NCI-H82 treated with DMSO at 0.1 percent for 48 hours (cell line): ENCODE measurements around the gene PRTFDC1.
"Not testable (repeated sequence)": the region's sequence is repeated elsewhere in the genome, so short reads cannot be mapped to it uniquely, and the experiment has no call there.

Experiments used
- DNase-seq: peaks from one replicate; lab custom pipeline; 2025; ENCODE audit not compliant: unreplicated experiment; lab: John Stamatoyannopoulos, UW

PRTFDC1 gene

DNA sequence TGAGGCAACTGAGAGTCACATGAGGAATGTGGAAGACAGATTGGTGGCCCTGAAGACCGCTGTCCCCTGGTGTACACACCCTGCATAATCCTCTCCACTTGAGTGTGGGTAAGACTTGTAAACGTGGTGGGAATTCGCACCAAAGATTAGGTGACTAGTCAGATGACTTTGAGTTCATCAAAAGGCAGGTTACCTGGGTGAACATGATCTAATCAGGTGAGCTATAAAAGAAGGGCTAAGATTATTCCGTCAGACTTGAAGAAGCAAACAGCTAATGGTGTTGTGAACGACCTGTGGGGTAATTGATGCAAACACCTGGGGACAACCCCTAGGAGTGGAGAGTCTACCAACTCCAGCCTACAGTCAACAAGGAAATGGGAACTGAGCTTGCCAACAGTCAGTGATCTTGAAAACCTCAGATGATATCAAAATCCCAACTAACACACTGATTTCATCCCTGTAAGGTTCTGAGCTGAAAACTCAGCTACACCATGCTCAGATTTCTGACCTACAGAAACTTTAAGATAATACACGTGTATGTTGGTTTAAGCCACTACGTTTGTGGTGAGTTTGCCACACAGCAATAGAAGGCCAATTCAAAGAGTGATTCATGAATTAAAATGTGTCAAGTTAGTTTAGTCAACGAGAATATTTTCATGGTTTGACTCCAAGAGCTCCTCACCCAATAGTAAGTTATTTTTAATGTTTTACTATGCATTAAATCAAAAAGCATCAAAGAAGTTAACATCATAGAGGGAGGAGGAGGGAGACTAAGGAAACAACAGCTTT lies 16.7 kb downstream of the PRTFDC1 start:
- no peak for DNase-seq

DNA sequence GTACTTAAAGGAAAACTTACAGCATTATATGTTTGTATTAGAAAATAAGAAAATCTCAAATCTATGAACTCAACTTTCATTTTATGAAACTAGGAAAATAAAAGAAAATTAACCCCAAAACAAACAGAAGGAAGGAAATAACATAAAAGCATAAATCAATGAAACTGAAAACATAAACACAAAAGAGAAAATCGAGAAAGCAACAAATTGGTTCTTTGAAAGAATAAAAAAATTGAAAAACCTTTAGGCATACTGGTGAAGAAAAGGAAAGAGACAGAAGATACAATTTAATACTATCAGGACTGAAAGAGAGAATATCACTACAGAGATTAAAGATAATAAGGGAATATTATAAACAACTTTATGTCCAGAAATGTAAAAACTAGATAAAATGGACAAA lies 21.2 kb downstream of the PRTFDC1 start:
- no peak for DNase-seq

DNA sequence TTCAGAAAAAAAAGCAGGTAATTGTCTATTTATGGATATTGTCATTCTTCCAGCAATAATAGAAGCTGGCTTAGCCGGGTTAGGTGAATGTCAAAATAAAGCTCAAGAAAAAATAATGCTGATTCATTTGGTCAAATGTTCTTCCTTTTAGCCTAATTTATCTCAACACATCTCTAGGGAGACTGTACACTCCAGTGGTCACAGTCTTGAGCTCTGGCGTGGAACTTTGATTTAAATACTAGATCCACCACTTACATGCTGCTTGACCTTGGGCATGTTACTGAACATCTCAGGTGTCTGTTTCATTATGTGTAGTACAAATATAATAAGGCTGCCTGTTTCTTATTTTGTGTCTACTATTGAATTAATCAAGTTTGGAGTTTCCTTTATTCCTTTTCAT lies 22.0 kb downstream of the PRTFDC1 start:
- DNase-seq = no peak

DNA sequence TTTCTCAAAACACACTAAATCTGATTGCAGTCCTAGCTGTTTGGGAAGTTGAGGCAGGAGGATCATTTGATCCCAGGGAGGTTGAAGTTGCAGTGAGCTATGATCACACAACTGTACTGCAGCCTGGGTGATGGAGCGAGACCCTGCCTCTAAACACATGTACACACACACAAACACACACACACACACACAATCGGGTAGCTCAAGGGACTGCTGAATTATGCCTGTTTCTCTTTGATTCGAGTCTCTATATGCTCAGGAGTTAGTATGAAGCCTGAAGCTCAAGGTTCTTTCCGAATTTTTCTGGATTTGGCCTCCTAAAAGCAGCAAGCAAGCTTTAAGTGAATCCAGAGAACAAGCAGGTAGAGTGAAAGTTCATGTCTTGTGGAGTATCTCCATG lies 22.5 kb downstream of the PRTFDC1 start:
- no peak for DNase-seq

DNA sequence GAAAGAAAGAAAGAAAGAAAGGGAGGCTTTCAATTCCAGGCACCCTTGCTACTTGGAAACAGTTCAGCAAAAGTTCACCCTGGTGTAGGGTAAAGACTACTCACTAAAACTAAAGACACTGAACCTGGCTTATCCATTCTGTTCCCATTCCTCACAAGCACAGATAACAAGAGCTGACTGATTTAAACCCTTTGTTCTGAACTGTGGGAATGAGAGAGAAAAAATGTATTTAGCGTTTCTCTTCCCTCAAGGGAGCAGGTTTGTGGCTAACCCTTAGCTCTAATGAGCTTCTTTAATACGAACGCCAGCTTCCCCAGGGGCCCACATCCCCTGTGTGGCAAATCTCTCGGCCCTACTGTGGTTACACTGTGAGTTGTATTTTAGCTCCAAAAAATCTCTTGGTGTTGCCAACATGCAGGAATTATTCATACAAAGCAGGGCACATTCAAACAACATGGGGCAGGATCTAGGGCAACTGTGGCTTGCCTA lies 23.3 kb downstream of the PRTFDC1 start:
- no peak for DNase-seq

DNA sequence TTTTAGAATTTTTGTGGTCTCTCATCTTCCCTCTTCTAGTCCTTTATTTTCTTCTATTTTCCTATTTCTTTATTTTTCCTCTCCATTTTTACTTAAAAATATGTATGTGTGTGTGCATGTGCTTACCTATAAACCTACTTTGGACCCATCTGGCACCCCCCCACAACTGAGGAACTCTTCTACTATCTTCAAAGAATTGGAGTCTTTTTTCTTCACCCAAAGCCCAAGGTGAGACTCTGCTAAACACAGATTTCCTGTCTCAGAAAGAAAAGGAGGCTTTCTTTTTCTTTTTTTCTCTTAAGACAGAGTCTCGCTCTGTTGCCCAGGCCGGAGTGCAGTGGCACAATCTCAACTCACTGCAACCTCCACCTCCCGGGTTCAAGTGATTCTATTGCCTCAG lies 24.2 kb downstream of the PRTFDC1 start:
- DNase-seq = no peak

DNA sequence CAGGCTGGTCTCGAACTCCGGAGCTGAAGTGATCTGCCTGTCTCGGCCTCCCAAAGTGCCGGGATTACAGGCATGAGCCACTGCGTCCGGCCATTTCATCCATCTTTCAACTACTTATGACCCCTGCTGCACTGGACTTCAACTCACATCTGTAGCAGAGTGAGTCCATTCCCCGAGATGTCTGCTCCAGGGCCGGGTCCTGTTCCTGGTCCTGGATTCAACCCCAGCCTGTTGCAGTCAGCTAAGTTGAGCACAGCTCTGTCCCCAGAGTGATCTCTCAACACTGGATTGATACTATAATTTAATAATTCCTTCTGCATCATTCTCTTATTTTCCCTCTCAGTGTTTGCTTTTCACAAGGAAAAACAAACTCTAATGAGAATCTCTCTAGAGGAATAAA lies 25.8 kb downstream of the PRTFDC1 start:
- no peak for DNase-seq

DNA sequence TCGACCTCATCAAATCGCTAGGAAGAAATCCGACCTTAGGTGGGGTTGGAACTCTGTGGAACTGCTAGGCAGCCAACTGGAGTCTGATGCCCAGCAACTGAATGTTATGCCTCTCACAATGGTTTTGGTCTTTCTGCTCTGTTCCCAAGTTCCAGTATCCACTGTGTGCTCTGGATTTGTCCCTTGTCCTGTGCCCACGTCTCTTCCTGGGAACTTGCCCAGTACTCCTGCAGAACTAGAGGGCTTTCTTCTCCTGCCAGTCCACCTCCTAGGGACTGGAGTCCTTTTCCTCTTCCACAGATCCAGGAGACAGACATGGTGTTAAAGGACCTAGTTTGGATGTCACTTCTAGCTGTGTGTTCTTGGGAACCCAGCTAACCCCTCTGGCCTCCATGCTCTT lies 26.6 kb downstream of the PRTFDC1 start:
- DNase-seq = no peak

DNA sequence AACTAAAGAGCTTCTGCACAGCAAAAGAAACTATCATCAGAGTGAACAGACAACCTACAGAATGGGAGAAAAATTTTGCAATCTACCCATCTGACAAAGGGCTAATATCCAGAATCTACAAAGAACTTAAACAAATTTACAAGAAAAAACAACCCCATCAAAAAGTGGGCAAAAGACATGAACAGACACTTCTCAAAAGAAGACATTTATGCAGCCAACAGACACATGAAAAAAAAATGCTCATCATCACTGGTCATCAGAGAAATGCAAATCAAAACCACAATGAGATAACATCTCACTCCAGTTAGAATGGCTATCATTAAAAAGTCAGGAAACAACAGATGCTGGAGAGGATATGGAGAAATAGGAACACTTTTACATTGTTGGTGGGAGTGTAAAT lies 27.9 kb downstream of the PRTFDC1 start:
- DNase-seq = not testable (repeated sequence)

DNA sequence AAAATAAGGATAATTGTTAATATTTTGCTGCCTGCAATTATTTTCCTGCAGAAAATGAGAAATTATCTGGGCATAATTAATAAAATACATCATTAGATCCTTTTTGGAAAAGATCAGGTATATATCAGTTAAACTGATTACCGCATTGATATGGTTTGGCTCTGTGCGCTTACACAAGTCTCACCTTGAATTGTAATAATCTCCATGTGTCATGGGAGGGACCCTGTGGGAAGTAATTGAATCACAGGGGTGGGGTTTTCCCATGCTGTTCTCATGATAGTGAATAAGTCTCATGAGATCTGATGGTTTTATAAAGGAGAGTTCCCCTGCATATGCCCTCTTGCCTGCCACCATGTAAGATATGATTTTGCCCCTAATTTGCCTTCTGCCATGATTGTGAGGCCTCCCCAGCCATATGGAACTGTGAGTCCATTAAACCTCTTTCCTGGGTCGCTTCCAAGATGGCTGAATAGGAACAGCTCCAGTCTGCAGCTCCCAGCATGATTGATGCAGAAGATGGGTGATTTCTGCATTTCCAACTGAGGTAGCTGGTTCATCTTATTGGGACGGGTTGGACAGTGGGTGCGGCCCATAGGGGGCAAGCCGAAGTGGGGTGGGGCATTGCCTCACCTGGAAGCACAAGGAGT lies 30.1 kb downstream of the PRTFDC1 start:
- not testable (repeated sequence) for DNase-seq

DNA sequence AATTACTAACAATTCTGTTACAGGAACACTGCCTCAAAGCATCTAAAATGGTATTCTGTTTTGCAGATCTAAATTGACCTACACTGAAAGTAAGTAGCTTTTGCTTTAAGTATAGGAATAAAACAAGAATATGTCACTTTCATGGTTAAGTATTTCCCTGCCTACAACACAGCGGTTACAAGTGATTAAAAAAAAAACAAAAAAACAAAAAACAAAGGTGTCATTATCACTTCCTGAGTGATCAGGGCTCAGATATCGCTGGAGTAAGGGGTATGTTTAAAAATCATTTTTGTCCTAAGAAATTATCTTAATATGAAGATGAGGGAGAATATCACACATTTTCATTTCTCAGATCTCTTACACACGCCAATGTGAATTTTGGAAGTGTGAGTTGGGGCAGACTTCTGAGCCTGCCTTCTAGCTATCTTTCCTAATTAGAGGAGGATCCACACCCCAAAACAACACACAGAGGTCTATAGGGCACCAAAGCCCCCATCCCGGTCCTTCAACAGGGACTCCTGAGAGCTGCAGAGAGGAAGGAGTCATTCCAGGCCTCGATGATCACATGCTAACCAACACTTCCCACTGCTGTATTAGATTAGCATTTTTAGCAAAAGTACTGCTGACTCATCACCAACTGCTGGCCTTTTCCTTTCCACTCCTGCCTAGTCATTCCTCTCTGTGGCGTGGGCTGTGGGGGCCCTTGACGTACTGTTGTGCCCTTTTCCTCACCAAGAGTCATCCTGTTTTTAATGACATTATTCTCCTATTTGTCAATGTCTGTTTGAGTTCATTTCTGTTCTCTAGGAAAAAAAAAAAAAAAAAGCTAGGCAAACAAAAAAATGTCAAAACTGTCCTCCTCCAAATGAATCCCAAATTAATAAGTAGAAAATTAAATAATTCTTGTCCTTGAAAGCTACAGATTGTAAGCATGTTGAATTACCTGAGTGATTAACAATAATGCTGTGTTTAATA lies 31.2 kb downstream of the PRTFDC1 start:
- DNase-seq = no peak

DNA sequence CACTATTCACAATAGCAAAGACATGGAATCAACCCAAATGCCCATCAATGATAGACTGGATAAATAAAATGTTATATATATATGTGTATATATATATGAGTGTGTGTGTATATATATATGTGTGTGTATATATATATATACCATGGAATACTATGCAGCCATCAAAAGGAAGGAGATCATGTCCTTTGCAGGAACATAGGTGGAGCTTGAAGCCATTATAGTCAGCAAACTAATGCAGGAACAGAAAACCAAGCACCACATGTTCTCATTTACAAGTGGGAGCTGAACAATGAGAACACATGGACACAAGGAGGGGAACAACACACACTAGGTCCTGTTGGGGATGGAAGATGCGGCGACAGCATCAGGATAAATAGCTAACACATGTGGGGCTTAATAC lies 32.2 kb downstream of the PRTFDC1 start:
- DNase-seq = not testable (repeated sequence)

DNA sequence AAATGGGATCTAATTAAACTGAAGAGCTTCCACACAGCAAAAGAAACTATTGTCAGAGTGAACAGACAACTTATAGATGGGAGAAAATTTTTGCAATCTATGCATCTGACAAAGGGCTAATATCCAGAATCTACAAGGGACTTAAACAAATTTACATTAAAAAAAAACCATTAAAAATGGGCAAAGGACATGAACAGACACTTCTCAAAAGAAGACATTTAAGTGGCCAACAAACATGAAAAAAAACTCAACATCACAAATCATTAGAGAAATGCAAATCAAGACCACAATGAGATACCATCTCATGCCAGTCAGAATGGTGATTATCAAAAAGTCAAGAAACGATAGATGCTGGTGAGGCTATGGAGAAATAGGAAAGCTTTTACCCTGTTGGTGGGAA lies 32.8 kb downstream of the PRTFDC1 start:
- DNase-seq = not testable (repeated sequence)

DNA sequence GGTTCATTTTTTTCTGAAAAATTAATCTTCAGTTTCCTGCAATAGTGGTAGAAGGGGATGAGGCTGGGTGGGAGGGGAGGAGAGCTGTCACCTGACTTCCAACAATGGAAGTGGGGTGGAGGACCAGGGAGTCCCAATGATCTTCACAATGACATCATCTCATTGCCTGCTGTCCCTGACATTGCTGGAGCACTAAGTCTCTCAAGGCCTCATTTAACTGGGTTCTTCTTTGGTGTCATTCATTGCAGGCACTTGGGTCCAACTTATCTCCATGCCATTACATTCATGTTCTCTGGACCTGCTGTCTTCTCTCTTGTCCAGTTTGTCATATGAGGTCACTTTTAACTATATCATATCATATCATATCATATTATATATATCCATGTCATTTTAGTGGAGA lies 34.4 kb downstream of the PRTFDC1 start:
- DNase-seq = no peak

DNA sequence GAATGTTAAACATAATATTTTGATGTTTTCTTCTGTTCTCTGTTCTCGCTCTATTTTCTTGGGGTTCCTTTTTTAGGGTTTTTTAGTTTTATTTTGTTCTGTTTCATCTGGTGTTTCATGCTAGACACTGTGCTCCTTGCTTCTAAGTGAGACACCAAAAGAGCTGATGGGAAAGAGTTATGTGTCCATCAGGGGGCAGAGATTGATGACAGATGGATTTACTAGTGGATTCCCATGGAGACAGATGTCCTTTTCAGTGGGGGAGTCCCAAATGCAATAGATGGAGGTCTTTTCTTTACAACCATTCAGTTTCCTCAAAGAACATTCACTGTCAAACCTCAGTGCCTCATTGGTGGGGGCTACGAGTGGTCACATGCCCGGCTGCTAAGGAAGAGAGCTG lies 34.9 kb downstream of the PRTFDC1 start:
- no peak for DNase-seq

DNA sequence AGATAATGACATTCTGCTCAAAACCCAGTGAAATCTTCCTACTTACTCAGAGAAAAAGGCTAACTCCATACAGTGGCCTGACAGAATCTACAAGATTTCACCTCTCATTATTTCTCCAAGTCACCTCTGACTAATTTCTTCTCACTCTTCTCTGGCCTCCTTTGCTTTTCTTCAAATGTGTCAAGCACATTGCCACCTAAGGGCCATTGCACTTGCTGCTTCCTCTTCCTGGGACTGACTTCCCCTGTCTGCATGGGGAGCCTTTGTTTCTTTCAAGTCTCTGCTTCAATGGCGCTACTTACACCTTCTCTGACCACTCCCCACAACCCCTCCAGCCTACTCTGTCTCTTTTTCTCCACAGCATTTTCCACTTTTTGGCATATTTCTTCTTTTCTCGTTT lies 36.0 kb downstream of the PRTFDC1 start:
- no peak for DNase-seq

DNA sequence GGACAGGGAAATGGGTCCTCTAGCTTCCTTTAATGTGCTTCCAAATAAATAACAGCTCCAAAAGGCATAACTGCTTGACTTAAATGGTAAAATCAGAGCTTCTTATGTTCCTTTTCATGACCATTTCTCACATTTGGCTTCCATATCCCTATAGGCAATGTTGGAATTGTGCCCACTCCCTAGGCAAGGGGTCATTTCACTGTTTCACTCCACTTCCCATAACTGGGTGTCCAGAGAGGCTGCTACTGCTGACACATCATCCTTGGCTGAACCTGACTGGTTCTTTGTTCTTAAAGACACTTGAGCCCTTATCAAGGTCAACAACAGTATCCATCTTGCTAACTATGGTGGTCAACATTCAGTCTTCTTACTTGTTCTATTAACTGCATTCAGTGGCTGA lies 37.1 kb downstream of the PRTFDC1 start:
- DNase-seq = no peak

DNA sequence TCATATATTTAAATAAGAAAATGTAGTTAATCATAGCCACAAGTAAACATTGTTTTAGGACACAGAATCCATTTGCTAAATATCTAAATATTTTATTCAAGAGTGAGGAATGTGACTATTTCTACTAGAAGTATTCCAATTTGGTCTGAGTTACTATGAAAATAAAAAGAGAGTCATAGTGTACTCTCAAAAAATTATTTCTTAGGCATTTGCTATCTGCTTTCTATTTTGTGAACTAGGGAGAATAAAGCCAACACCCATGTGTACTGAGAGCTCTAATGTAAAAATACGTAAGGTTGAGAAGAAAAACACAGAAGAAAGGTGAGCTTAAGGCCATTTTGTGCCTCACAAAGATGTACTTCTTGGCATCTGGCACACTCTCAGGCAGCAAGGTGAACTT lies 38.3 kb downstream of the PRTFDC1 start:
- DNase-seq = no peak

DNA sequence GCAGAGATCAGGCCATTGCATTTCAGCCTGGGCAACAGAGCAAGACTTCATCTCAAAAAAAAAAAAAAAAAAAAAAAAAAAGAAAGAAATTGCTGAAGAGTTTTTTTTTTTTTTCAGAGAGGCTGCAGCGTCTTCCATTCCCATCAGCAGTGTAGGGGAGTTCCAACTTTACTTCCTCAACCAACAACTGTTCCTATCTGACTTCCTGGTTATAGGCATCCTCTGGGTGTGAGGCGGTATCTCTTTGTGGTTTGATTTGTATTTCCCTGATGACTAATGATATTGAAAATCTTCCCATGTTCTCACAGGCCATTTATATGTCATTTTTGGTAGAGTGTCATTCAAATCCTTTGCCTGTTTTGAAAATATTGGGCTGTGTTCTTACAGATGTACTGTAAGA lies 40.2 kb downstream of the PRTFDC1 start:
- DNase-seq = no peak

DNA sequence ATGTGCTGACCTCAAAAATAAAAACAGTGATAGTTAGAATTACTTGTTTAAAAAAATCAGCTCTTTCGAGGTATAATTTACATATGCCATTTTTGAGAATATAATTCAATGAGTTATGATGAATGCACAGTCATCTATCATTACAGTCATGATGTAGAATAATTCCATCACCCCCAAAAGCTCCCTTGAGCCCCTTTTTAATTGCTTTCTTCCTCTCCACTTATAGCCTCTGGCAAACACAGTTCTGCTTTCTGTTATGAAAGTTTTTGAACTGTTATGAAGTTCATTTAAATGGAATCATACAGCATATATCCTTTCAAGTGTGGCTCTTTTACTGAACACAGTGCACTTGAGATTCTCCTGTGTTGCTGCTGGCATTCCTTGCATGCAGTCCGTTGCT lies 41.4 kb downstream of the PRTFDC1 start:
- no peak for DNase-seq

DNA sequence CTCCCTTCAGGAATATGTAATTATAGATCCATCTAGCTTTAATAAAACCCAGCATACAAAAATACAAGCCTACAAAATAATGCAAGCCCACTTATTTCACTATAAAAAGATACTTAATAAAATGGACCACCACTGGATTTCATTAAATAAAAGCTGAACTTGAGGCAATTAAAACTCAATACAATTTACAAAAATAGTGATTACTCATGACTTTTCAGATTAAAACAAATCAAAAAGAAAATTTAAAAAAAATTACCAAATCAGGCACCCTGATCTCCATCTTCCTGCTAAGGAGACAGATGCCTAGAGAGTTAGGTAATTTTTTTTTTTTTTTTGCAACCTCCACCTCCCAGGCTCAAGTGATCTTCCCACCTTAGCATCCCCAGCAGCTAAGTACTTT lies 41.8 kb downstream of the PRTFDC1 start:
- no peak for DNase-seq
